Upper lobe of left lung (tissue), 4 donors: Measurements from ENCODE around the gene NAA16.

Experiments used
- CTCF ChIP-seq, 6 experiments: fragments of 450-650 bp in 4 of 6; fragments of 200-600 bp in 2 of 6; sonication (generic) in 2 of 6; IDR thresholded peaks; one replicate each; pipeline ENCODE4 v1.5.1; 2016 to 2019; ENCODE audit warnings: antibody characterized with exemption in 6 of 6
- EP300 ChIP-seq, 4 donors: sonication (generic); formaldehyde crosslinking; IDR thresholded peaks; one replicate each; pipeline ENCODE4 v1.5.1; 2017; ENCODE audit warnings: antibody characterized with exemption in 4 of 4, control low read depth in 2 of 4
- POLR2A ChIP-seq, 4 donors: fragments of 450-650 bp; IDR thresholded peaks; one replicate each; pipeline ENCODE4 v1.5.1; 2016 to 2017; ENCODE audit warnings: antibody characterized with exemption in 4 of 4, mild to moderate bottlenecking in 2 of 4
- POLR2AphosphoS5 ChIP-seq, 2 donors: sonication (generic); formaldehyde crosslinking; IDR thresholded peaks; one replicate each; pipeline ENCODE4 v1.5.1; 2017; ENCODE audit warnings: antibody characterized with exemption in 2 of 2

GRCh38 chr13:41344358-41344757 is 33.3 kb downstream of the NAA16 start:
- no peak for TF ChIP-seq POLR2A (IDR thresholded peaks at IDR 0.05)
- no peak for TF ChIP-seq CTCF (IDR thresholded peaks at IDR 0.05)
- TF ChIP-seq POLR2AphosphoS5 (IDR thresholded peaks at IDR 0.05), result no peak
- no peak for TF ChIP-seq EP300 (IDR thresholded peaks at IDR 0.05)
